Measurements from ENCODE around the gene A2M.

- no peak for TF ChIP-seq CTCF (IDR thresholded peaks at IDR 0.05)
- TF ChIP-seq POLR2A (IDR thresholded peaks at IDR 0.05), result no peak
These were observed 17.2 kb downstream of the A2M start for GRCh38 chr12:9098463-9099026.

Measured in ovary (tissue), 3 donors.